CD14-positive monocyte (primary cell): Measurements from ENCODE around the gene EPHX1. TPM values are rescaled to one million over a fixed set of nuclear protein-coding genes. Genes with fewer than 3 reads are reported as not detected.
A peak's percentile ranks its signal among the peaks of the same experiment; 100 is the strongest.

ENCODE experiments used
- DNase-seq, 3 donors: peaks; one replicate each; pipeline ENCODE4 v3.0.0-alpha.2; 2011 to 2022
- H2AFZ ChIP-seq: 2 replicates; pipeline ENCODE4 v1.6.0; 2012; ENCODE audit warnings: mild to moderate bottlenecking, low read depth, low read length, inconsistent platforms; ENCODE audit not compliant: insufficient read depth, poor library complexity, severe bottlenecking
- H3K27ac ChIP-seq, 2 donors: 1 replicate in 1 of 2; 2 replicates in 1 of 2; pipeline ENCODE4 v1.5.1; 2012 to 2013; ENCODE audit warnings: low read length in 2 of 2, control low read depth in 1 of 2, inconsistent platforms in 1 of 2, low read depth in 1 of 2, mild to moderate bottlenecking in 1 of 2
- H3K27me3 ChIP-seq, 2 donors: one replicate each; pipeline versions ENCODE4 v1.6.0 to v1.6.1; 2011 to 2013; ENCODE audit warnings: low read length in 2 of 2; ENCODE audit not compliant: control insufficient read depth in 2 of 2, insufficient read depth in 2 of 2
- H3K36me3 ChIP-seq, 2 donors: replicated peaks in 1 of 2; 1 replicate in 1 of 2; 2 replicates in 1 of 2; pipeline versions ENCODE4 v1.5.1 to v1.6.1; 2012 to 2013; ENCODE audit warnings: low read length in 2 of 2, control low read depth in 1 of 2, inconsistent platforms in 1 of 2, mild to moderate bottlenecking in 1 of 2; ENCODE audit not compliant: insufficient read depth in 2 of 2, control insufficient read depth in 1 of 2
- H3K4me1 ChIP-seq, 2 donors: 1 replicate in 1 of 2; 2 replicates in 1 of 2; pipeline versions ENCODE4 v1.5.1 to v1.6.1; 2012 to 2013; ENCODE audit warnings: low read length in 2 of 2, control low read depth in 1 of 2, inconsistent platforms in 1 of 2, mild to moderate bottlenecking in 1 of 2, moderate library complexity in 1 of 2; ENCODE audit not compliant: insufficient read depth in 2 of 2, control insufficient read depth in 1 of 2
- H3K4me2 ChIP-seq: replicated peaks from 2 replicates; pipeline ENCODE3; 2012; ENCODE audit warnings: low read length, moderate library complexity, mild to moderate bottlenecking; ENCODE audit not compliant: poor library complexity, severe bottlenecking; ENCODE audit errors: extremely low read depth
- H3K4me3 ChIP-seq, 3 experiments: fragments of 200-600 bp in 1 of 3; sonication (generic) in 1 of 3; replicated peaks in 1 of 3; 1 replicate in 2 of 3; 2 replicates in 1 of 3; pipeline ENCODE4 v1.5.1; 2011 to 2013; ENCODE audit warnings: low read length in 3 of 3, mild to moderate bottlenecking in 3 of 3, control low read depth in 2 of 3, low read depth in 2 of 3, inconsistent platforms in 1 of 3, moderate library complexity in 1 of 3
- H3K79me2 ChIP-seq: 2 replicates; pipeline ENCODE4 v1.6.0; 2012; ENCODE audit warnings: mild to moderate bottlenecking, control low read depth, inconsistent platforms, low read length, moderate library complexity; ENCODE audit not compliant: insufficient read depth
- H3K9ac ChIP-seq: 2 replicates; pipeline ENCODE4 v1.6.0; 2017; ENCODE audit warnings: low read length, mild to moderate bottlenecking; ENCODE audit not compliant: insufficient read depth, poor library complexity, severe bottlenecking
- H3K9me3 ChIP-seq, 2 donors: replicated peaks in 1 of 2; 1 replicate in 1 of 2; 2 replicates in 1 of 2; pipeline versions ENCODE4 v1.5.1 to v1.6.1; 2012 to 2013; ENCODE audit warnings: low read length in 2 of 2, control low read depth in 1 of 2; ENCODE audit not compliant: control insufficient read depth in 1 of 2, insufficient read depth in 1 of 2
- H4K20me1 ChIP-seq: 2 replicates; pipeline ENCODE4 v1.6.0; 2012; ENCODE audit warnings: mild to moderate bottlenecking, low read length, control low read depth, moderate library complexity; ENCODE audit not compliant: insufficient read depth
- H3K27ac Mint-ChIP-seq, 7 donors: one replicate each; pipeline ENCODE4 v1.8.0; 2020; ENCODE audit warnings: mild to moderate bottlenecking in 7 of 7, mixed read lengths in 7 of 7, moderate library complexity in 6 of 7, inconsistent platforms in 2 of 7
- H3K27me3 Mint-ChIP-seq, 3 donors: one replicate each; pipeline ENCODE4 v1.8.0; 2021 to 2022; ENCODE audit warnings: low read depth in 3 of 3, mild to moderate bottlenecking in 3 of 3, mixed read lengths in 3 of 3, moderate library complexity in 3 of 3, inconsistent platforms in 1 of 3
- H3K36me3 Mint-ChIP-seq, 2 donors: one replicate each; pipeline ENCODE4 v1.8.0; 2020; ENCODE audit warnings: mixed read lengths in 2 of 2, inconsistent platforms in 1 of 2, mild to moderate bottlenecking in 1 of 2
- H3K4me1 Mint-ChIP-seq: one replicate; pipeline ENCODE4 v1.8.0; 2020; ENCODE audit warnings: mild to moderate bottlenecking, mixed read lengths
- H3K4me3 Mint-ChIP-seq, 2 donors: one replicate each; pipeline ENCODE4 v1.8.0; 2020; ENCODE audit warnings: mild to moderate bottlenecking in 2 of 2, mixed read lengths in 2 of 2, moderate library complexity in 1 of 2
- H3K9me3 Mint-ChIP-seq, 7 donors: one replicate each; pipeline ENCODE4 v1.8.0; 2020 to 2022; ENCODE audit warnings: mixed read lengths in 7 of 7, mild to moderate bottlenecking in 6 of 7, moderate library complexity in 6 of 7, inconsistent platforms in 2 of 7
- WGBS: methylation state at CpG from one replicate; pipeline ENCODE4 v1.1.5; 2013; ENCODE audit warnings: missing lambda C conversion rate; ENCODE audit not compliant: insufficient coverage; 5-methylcytosine and 5-hydroxymethylcytosine counted together
- intact Hi-C, 2 donors: fragments of 100-400 bp; cut with micrococcal nuclease; formaldehyde crosslinking; loops; one replicate each; pipeline versions ENCODE4 v1.15.0 to v1.15.1; 2023
- polyA plus RNA-seq, 3 donors: library from polyadenylated mRNA; depleted of rRNA in 1 of 3; unstranded in 2 of 3; stranded (reverse) in 1 of 3; fragments of 300-500 nt in 2 of 3; fragments of >200 nt in 1 of 3; fragmentation: Illumina TruSeq in 2 of 3; gene quantifications; 1 replicate in 2 of 3; 2 replicates in 1 of 3; pipeline ENCODE4 v1.2.3, GENCODE V29; 2012 to 2021
- TF ChIP-seq, protein P1 (sequence below): fragments of 200-600 bp; IDR thresholded peaks from one replicate; pipeline ENCODE4 v1.8.0; 2022; ENCODE audit warnings: antibody characterized with exemption, mild to moderate bottlenecking

EPHX1 gene
- polyA plus RNA-seq, 3 donors = 4.6 to 23.8 (median 7.4) TPM

- intact Hi-C loops = no loop called here
- H3K27ac Mint-ChIP-seq = peak overlapping the region in 2 of 7 donors; percentile 40 to 46
- H3K27ac ChIP-seq = no peak overlapping the region
- no peak overlapping the region for H3K4me3 Mint-ChIP-seq
- TF ChIP-seq, protein P1, sequence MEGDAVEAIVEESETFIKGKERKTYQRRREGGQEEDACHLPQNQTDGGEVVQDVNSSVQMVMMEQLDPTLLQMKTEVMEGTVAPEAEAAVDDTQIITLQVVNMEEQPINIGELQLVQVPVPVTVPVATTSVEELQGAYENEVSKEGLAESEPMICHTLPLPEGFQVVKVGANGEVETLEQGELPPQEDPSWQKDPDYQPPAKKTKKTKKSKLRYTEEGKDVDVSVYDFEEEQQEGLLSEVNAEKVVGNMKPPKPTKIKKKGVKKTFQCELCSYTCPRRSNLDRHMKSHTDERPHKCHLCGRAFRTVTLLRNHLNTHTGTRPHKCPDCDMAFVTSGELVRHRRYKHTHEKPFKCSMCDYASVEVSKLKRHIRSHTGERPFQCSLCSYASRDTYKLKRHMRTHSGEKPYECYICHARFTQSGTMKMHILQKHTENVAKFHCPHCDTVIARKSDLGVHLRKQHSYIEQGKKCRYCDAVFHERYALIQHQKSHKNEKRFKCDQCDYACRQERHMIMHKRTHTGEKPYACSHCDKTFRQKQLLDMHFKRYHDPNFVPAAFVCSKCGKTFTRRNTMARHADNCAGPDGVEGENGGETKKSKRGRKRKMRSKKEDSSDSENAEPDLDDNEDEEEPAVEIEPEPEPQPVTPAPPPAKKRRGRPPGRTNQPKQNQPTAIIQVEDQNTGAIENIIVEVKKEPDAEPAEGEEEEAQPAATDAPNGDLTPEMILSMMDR = no peak
- DNase-seq = no peak
- no peak overlapping the region for H3K9ac ChIP-seq
- H3K4me1 ChIP-seq = peaks cover 2 to 4% of the 10 kb centered on the region in 2 donors
- no peaks in the 10 kb centered on the region for H3K79me2 ChIP-seq
- H3K27me3 Mint-ChIP-seq = peaks cover 0 to 3% (median 0%) of the 10 kb centered on the region in 3 donors
- no peak overlapping the region for H3K4me2 ChIP-seq
- H3K9me3 Mint-ChIP-seq = no peaks in the 10 kb centered on the region
- no peaks in the 10 kb centered on the region for H4K20me1 ChIP-seq
- peaks cover 76 to 100% of the 10 kb centered on the region in 2 donors for H3K36me3 ChIP-seq
- 87% methylated on average over 8 of the region's 11 CpGs for WGBS
- H2AFZ ChIP-seq = no peak overlapping the region
- H3K9me3 ChIP-seq = no peaks in the 10 kb centered on the region
- H3K4me1 Mint-ChIP-seq = peaks cover 6% of the 10 kb centered on the region
- H3K27me3 ChIP-seq = no peaks in the 10 kb centered on the region
- no peak overlapping the region for H3K4me3 ChIP-seq
- H3K36me3 Mint-ChIP-seq = peaks cover 76 to 95% of the 10 kb centered on the region in 2 donors
Measured at GRCh38 chr1:225871359-225872074, 61.6 kb downstream of the EPHX1 start.

DNA sequence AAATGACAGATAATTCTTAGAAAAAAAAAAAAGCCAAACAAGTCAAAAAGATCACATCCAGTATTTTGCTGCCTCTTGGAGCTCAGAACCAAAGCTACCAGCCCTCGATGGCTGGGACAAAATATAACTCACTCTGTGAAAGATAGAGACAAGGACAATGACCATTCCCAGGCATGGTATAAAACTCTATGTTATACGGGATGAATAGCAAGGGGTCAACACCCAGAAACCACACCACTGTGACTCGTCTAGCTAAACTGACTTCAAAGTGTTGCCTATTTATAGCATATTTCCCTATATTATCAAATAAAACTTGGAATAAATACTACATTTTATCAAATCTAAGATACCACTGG lies 62.1 kb downstream of the EPHX1 start:
- Mint-ChIP-seq H3K9me3 (no peaks in the 10 kb centered on the region), H3K4me1 (peaks cover under 1% of the 10 kb centered on the region), H3K27me3 (peaks cover 0 to 3% (median 0%) of the 10 kb centered on the region in 3 donors), H3K27ac (no peak overlapping the region), H3K4me3 (no peak overlapping the region), H3K36me3 (peaks cover 75 to 95% of the 10 kb centered on the region in 2 donors)
- Histone ChIP-seq H3K27me3 (no peaks in the 10 kb centered on the region), H2AFZ (no peak overlapping the region), H3K4me2 (no peak overlapping the region), H3K9me3 (no peaks in the 10 kb centered on the region), H3K27ac (no peak overlapping the region), H4K20me1 (peaks cover 1% of the 10 kb centered on the region), H3K9ac (no peak overlapping the region), H3K79me2 (peaks cover 2% of the 10 kb centered on the region), H3K36me3 (peaks cover 75 to 100% of the 10 kb centered on the region in 2 donors), H3K4me3 (no peak overlapping the region), H3K4me1 (no peaks in the 10 kb centered on the region)
- TF ChIP-seq, protein P1 = no peak
- intact Hi-C loops = no loop called here
- DNase-seq = no peak
- no CpG with 5 or more reads among the region's 3 CpGs for WGBS
